ENCODE measurements around the gene STEAP4.

- TF ChIP-seq CTCF (optimal IDR thresholded peaks at IDR 0.05 in 1 of 3, IDR thresholded peaks at IDR 0.05 in 1 of 3, conservative IDR thresholded peaks at IDR 0.05 in 1 of 3; ENCODE audit: extremely low read depth in 1 of 3, insufficient read depth in 2 of 3, low read length in 3 of 3) (no peak), EZH2 (IDR thresholded peaks at IDR 0.05; ENCODE audit: low read length) (no peak)
Measured at GRCh38 chr7:88268051-88268450, 38.6 kb downstream of the STEAP4 start.

Data from keratinocyte (primary cell).